Testis (tissue), 2 donors: Measurements from ENCODE around the gene PEX16.

Source experiments
- POLR2A ChIP-seq: fragments of 450-650 bp; IDR thresholded peaks from one replicate; pipeline ENCODE4 v1.6.1; 2017; ENCODE audit warnings: antibody characterized with exemption, mild to moderate bottlenecking, moderate library complexity
- TF ChIP-seq, protein P1 (sequence below), 3 experiments: fragments of 450-650 bp in 2 of 3; fragments of 200-600 bp in 1 of 3; sonication (generic) in 1 of 3; IDR thresholded peaks; one replicate each; pipeline ENCODE4 v1.5.1; 2016 to 2019; ENCODE audit warnings: antibody characterized with exemption in 3 of 3, mild to moderate bottlenecking in 2 of 3, moderate library complexity in 1 of 3

DNA sequence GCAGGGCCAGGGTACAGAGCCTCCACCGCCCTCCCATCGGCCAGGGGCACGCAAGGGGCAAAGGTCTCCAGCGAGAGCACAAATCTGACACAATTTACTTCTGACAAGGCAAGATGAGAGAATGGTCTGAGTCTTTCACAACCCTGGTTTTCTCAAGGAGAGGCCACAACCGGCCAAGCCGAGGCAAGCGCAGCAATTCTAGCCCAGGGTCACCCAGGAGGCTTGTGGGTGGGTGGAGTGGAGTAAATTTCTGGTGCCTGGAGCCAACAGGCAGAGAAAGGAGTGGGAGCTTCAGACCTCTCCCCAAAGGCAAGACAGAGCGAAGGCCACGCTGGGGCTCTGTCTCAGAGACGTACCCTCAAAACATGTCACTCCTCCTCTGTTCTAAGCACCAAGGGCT lies 14.1 kb upstream of the PEX16 start:
- TF ChIP-seq, protein P1, sequence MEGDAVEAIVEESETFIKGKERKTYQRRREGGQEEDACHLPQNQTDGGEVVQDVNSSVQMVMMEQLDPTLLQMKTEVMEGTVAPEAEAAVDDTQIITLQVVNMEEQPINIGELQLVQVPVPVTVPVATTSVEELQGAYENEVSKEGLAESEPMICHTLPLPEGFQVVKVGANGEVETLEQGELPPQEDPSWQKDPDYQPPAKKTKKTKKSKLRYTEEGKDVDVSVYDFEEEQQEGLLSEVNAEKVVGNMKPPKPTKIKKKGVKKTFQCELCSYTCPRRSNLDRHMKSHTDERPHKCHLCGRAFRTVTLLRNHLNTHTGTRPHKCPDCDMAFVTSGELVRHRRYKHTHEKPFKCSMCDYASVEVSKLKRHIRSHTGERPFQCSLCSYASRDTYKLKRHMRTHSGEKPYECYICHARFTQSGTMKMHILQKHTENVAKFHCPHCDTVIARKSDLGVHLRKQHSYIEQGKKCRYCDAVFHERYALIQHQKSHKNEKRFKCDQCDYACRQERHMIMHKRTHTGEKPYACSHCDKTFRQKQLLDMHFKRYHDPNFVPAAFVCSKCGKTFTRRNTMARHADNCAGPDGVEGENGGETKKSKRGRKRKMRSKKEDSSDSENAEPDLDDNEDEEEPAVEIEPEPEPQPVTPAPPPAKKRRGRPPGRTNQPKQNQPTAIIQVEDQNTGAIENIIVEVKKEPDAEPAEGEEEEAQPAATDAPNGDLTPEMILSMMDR (IDR thresholded peaks at IDR 0.05) = no peak
- no peak for TF ChIP-seq POLR2A
